Neutrophil (primary cell): ENCODE data around the gene NDOR1.

Experiments used
- H3K27ac ChIP-seq: fragments of 200-600 bp; sonication (generic); 2 replicates; pipeline ENCODE4 v1.5.1; 2016; ENCODE audit warnings: mild to moderate bottlenecking, moderate library complexity
- H3K27me3 ChIP-seq: fragments of 200-600 bp; sonication (generic); 2 replicates; pipeline ENCODE4 v1.6.0; 2016; ENCODE audit warnings: mild to moderate bottlenecking
- H3K36me3 ChIP-seq: fragments of 200-600 bp; sonication (generic); 2 replicates; pipeline ENCODE4 v1.5.1; 2017
- H3K4me1 ChIP-seq, 2 experiments: fragments of 200-600 bp in 1 of 2; sonication (generic) in 1 of 2; 1 replicate in 1 of 2; 2 replicates in 1 of 2; pipeline versions ENCODE4 v1.5.1 to v1.6.1; 2013 to 2016; ENCODE audit warnings: low read depth in 1 of 2, low read length in 1 of 2, mild to moderate bottlenecking in 1 of 2, moderate library complexity in 1 of 2; ENCODE audit not compliant: control insufficient read depth in 1 of 2, insufficient read depth in 1 of 2
- H3K4me3 ChIP-seq, 2 experiments: fragments of 200-600 bp in 1 of 2; sonication (generic) in 1 of 2; 1 replicate in 1 of 2; 2 replicates in 1 of 2; pipeline ENCODE4 v1.5.1; 2013 to 2016; ENCODE audit warnings: low read depth in 1 of 2, low read length in 1 of 2, mild to moderate bottlenecking in 1 of 2, moderate library complexity in 1 of 2
- H3K9me3 ChIP-seq: fragments of 200-600 bp; sonication (generic); 2 replicates; pipeline ENCODE4 v1.5.1; 2016
- TF ChIP-seq, protein P1 (sequence below): fragments of 200-600 bp; sonication (generic); IDR thresholded peaks from 2 replicates; pipeline ENCODE4 v1.5.1; 2016; ENCODE audit warnings: antibody characterized with exemption

NDOR1 gene

DNA sequence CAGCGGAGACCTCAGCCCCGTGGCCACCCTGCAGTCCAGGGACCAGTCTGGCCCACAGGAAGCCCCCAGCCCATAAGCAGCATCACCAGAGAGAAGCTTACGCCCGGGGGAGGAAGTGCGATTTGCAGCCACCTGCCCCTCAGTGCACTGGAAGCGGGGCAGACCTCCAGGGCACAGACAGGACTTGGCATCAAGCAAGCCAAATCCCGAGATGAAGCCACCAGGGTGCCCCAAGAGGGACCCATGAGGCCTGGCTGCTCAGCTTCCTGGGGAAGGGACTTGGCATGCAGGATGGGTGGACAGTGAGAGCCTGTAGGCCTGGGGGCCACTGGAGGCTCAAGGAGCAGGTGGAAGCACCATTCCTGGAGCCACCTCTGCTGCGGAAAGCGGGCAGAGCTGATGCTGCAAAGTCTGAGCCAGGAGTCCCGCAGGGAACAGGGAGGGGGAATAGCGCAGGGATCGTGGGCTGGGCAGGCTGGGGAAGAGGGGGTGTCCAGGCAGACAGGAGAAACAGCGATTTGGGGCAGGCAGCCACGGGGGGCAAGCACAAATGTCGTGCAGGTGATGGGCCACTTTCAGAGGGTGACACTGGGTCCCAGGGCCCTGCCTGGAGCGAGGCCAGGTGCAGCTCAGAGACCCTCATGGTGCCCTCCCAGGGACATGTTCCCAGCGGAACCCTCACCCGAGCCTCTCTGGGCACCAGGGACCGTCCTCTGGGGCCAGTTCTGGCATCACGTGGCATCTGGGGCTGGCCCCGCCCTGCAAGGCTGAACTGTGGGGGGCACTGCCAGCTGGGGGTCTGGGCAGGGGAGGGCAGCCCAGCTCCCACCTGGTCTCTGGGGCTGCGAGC is 38.9 kb upstream of the NDOR1 start:
- Histone ChIP-seq H3K36me3 (no peaks in the 10 kb centered on the region), H3K9me3 (no peaks in the 10 kb centered on the region), H3K27me3 (peaks cover 100% of the 10 kb centered on the region), H3K27ac (no peak overlapping the region), H3K4me1 (peaks cover 0 to 11% of the 10 kb centered on the region in 2 experiments), H3K4me3 (no peak overlapping the region)
- TF ChIP-seq, protein P1, sequence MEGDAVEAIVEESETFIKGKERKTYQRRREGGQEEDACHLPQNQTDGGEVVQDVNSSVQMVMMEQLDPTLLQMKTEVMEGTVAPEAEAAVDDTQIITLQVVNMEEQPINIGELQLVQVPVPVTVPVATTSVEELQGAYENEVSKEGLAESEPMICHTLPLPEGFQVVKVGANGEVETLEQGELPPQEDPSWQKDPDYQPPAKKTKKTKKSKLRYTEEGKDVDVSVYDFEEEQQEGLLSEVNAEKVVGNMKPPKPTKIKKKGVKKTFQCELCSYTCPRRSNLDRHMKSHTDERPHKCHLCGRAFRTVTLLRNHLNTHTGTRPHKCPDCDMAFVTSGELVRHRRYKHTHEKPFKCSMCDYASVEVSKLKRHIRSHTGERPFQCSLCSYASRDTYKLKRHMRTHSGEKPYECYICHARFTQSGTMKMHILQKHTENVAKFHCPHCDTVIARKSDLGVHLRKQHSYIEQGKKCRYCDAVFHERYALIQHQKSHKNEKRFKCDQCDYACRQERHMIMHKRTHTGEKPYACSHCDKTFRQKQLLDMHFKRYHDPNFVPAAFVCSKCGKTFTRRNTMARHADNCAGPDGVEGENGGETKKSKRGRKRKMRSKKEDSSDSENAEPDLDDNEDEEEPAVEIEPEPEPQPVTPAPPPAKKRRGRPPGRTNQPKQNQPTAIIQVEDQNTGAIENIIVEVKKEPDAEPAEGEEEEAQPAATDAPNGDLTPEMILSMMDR = no peak

DNA sequence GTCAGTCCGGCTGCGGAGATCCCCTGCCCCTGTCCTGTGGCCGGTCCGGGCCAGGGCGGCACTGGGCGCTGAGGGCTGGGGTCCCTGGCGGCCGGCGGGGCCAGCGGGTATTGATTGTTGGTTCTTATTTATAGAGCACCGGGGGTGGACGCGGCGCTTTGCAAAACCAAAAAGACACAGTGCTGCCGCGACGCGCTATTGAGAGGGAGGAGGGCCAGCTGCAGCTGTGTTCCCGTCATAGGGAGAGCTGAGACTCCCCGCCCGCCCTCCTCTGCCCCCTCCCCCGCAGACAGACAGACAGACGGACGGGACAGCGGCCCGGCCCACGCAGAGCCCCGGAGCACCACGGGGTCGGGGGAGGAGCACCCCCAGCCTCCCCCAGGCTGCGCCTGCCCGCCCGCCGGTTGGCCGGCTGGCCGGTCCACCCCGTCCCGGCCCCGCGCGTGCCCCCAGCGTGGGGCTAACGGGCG is 38.2 kb upstream of the NDOR1 start:
- TF ChIP-seq, protein P1 = no peak
- Histone ChIP-seq H3K9me3 (no peaks in the 10 kb centered on the region), H3K4me3 (no peak overlapping the region), H3K36me3 (no peaks in the 10 kb centered on the region), H3K27me3 (peaks cover 100% of the 10 kb centered on the region), H3K27ac (no peak overlapping the region), H3K4me1 (peaks cover 0 to 11% of the 10 kb centered on the region in 2 experiments)

DNA sequence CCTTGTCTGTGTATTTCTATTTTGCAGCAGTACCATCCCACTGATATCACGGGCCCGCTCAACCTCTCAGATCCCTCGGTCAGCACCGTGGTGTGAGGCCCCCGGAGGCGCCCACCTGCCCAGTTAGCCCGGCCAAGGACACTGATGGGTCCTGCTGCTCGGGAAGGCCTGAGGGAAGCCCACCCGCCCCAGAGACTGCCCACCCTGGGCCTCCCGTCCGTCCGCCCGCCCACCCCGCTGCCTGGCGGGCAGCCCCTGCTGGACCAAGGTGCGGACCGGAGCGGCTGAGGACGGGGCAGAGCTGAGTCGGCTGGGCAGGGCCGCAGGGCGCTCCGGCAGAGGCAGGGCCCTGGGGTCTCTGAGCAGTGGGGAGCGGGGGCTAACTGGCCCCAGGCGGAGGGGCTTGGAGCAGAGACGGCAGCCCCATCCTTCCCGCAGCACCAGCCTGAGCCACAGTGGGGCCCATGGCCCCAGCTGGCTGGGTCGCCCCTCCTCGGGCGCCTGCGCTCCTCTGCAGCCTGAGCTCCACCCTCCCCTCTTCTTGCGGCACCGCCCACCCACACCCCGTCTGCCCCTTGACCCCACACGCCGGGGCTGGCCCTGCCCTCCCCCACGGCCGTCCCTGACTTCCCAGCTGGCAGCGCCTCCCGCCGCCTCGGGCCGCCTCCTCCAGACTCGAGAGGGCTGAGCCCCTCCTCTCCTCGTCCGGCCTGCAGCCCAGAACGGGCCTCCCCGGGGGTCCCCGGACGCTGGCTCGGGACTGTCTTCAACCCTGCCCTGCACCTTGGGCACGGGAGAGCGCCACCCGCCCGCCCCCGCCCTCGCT is 37.5 kb upstream of the NDOR1 start:
- TF ChIP-seq, protein P1 = no peak
- H3K4me3 ChIP-seq = no peak overlapping the region
- no peaks in the 10 kb centered on the region for H3K9me3 ChIP-seq
- peaks cover 0 to 10% of the 10 kb centered on the region in 2 experiments for H3K4me1 ChIP-seq
- peaks cover 100% of the 10 kb centered on the region for H3K27me3 ChIP-seq
- H3K36me3 ChIP-seq = no peaks in the 10 kb centered on the region
- H3K27ac ChIP-seq = no peak overlapping the region

DNA sequence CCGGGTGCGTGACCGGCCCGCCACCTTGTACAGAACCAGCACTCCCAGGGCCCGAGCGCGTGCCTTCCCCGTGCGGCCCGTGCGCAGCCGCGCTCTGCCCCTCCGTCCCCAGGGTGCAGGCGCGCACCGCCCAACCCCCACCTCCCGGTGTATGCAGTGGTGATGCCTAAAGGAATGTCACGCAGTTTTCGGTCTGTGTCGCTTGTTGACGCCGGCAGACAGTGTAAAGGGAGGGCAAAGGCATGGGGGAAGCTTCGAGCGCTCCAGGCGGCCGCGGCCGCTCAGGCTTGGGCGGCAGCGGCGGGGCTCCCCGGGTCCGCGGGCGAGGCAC is 37.0 kb upstream of the NDOR1 start:
- Histone ChIP-seq H3K9me3 (no peaks in the 10 kb centered on the region), H3K27ac (no peak overlapping the region), H3K4me1 (peaks cover 0 to 4% of the 10 kb centered on the region in 2 experiments), H3K27me3 (peaks cover 100% of the 10 kb centered on the region), H3K36me3 (no peaks in the 10 kb centered on the region), H3K4me3 (no peak overlapping the region)
- TF ChIP-seq, protein P1 = no peak

DNA sequence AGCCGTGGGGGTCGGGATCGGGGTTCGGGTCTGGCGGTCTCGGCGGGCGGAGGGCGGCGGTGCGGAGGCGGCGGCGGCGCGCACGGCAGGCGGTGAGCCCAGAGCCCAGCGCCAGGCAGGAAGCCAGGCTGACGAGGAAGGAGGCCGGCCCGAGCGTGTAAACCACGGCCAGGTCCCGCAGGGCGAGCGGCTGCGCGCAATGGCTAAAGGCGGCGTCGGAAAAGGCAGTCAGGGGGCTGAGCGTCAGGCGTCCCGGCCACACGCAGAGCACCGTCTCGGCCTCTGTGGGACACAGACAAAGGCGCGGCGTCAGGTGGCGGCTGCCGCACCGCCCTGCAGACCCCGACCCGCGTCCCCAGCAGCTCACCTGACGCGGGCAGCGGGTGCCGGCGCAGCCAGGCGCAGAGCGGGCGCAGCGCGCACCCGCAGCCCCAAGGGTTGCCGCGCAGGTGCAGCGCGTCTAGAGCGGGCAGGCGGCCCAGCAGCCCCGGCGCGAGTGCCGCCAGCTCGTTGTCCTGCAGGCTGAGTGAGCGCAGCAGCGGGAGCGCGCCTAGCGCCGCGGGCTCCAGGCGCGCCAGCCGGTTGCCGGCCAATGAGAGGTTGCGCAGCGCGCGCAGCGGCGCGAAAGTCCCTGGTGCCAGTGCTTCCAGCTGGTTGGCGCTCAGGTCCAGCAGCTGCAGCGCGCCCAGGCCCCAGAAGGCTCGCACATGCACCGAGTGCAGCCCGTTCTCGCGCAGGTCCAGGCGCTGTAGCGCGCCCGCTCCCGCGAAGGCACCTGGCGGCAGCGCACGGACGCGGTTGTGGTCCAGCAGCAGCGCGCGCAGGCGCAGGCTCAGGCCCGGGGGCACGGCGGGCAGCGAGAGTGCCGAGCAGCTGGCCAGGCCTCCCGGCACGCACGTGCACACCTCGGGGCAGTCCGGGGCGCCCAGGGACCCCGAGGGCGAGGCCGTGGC is 36.3 kb upstream of the NDOR1 start:
- H3K4me3 ChIP-seq = no peak overlapping the region
- peaks cover 0 to 4% of the 10 kb centered on the region in 2 experiments for H3K4me1 ChIP-seq
- peaks cover 100% of the 10 kb centered on the region for H3K27me3 ChIP-seq

More for the DNA sequence above, 36.3 kb upstream of the NDOR1 start:
- Histone ChIP-seq H3K9me3 (no peaks in the 10 kb centered on the region), H3K27ac (no peak overlapping the region), H3K36me3 (no peaks in the 10 kb centered on the region)
- TF ChIP-seq, protein P1 = no peak
